ENCODE data around the gene LDB2.

- TF ChIP-seq FOXM1 (IDR thresholded peaks at IDR 0.05; ENCODE audit: borderline replicate concordance, low read depth) (no peak), CREB1 (IDR thresholded peaks at IDR 0.05; ENCODE audit: low read depth) (no peak), ZBTB7A (IDR thresholded peaks at IDR 0.05; ENCODE audit: low read depth) (no peak), RAD21 (IDR thresholded peaks at IDR 0.05; ENCODE audit: low read depth) (no peak), MAX (IDR thresholded peaks at IDR 0.05) (no peak), TAF1 (IDR thresholded peaks at IDR 0.05; ENCODE audit: low read depth) (no peak), TCF12 (IDR thresholded peaks at IDR 0.05; ENCODE audit: low read depth) (no peak), EP300 (IDR thresholded peaks at IDR 0.05; ENCODE audit: borderline replicate concordance) (no peak), USF1 (IDR thresholded peaks at IDR 0.05) (no peak), REST (IDR thresholded peaks at IDR 0.05; ENCODE audit: low read depth) (no peak), EGR1 (IDR thresholded peaks at IDR 0.05) (no peak)
These were observed 192.2 kb downstream of the LDB2 start for GRCh38 chr4:16706251-16706650.
